Stomach (tissue), 4 donors: Measurements from ENCODE around the gene MTHFSD.

Experiments
- POLR2A ChIP-seq, 4 donors: fragments of 450-650 bp; IDR thresholded peaks; one replicate each; pipeline ENCODE4 v1.6.1; 2016; ENCODE audit warnings: antibody characterized with exemption in 4 of 4, control low read depth in 2 of 4, mild to moderate bottlenecking in 1 of 4, moderate library complexity in 1 of 4
- TF ChIP-seq, protein P1 (sequence below), 7 experiments: fragments of 450-650 bp in 4 of 7; fragments of 200-600 bp in 3 of 7; sonication (generic) in 3 of 7; IDR thresholded peaks; one replicate each; pipeline ENCODE4 v1.5.1; 2016 to 2019; ENCODE audit warnings: antibody characterized with exemption in 7 of 7, control low read depth in 2 of 7, mild to moderate bottlenecking in 1 of 7

DNA sequence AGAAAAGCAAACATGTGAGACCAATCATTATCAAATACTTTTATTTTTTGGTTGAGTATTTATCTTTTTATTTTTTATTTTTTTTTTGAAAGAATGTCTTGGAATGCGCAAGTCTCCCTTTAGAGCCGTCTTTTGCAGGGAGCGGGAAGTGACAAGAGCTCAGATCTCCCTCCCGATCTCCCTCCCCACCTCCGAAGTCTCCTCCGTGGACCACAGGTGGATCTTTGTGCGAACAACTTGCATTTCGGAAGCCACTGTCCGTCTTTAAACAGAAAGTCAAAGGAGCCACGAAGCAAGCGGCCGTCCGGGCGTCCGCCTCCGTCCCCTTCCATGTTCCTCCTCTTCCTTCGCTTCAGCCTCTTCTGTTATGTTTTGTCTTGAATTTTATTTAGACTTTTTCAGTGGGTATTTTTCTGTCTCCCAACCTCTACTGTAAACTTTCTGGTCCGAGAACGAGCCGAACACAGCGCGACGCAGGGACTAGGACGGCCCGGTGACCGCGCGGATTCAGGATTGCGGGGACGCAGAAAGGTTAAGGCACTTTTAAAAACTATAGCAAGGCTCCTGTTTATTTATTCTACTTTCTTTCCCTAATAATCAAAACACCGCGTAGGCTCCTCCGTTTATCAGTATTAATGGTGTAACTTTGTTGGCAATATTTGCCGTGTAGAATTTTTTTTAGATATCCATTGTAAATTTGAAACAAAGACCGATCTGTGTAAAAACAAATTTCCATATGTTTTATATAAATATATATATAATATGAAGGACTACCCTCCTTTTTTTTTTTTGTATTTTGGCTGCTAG, 41.4 kb downstream of the MTHFSD start:
- TF ChIP-seq, protein P1, sequence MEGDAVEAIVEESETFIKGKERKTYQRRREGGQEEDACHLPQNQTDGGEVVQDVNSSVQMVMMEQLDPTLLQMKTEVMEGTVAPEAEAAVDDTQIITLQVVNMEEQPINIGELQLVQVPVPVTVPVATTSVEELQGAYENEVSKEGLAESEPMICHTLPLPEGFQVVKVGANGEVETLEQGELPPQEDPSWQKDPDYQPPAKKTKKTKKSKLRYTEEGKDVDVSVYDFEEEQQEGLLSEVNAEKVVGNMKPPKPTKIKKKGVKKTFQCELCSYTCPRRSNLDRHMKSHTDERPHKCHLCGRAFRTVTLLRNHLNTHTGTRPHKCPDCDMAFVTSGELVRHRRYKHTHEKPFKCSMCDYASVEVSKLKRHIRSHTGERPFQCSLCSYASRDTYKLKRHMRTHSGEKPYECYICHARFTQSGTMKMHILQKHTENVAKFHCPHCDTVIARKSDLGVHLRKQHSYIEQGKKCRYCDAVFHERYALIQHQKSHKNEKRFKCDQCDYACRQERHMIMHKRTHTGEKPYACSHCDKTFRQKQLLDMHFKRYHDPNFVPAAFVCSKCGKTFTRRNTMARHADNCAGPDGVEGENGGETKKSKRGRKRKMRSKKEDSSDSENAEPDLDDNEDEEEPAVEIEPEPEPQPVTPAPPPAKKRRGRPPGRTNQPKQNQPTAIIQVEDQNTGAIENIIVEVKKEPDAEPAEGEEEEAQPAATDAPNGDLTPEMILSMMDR (IDR thresholded peaks at IDR 0.05), result no peak
- no peak for TF ChIP-seq POLR2A (IDR thresholded peaks at IDR 0.05)
